GM23338 (cell line): Measurements from ENCODE around the gene SH3D19. TPM values are rescaled to one million over a fixed set of nuclear protein-coding genes. Genes with fewer than 3 reads are reported as not detected.
"Not testable (repeated sequence)": the region's sequence is repeated elsewhere in the genome, so short reads cannot be mapped to it uniquely, and the experiment has no call there.

Source experiments
- ATAC-seq: fragments of 200-7000 bp; cut with Tn5 transposase; 3 replicates; pipeline ENCODE4 v1.9.1; 2020
- DNase-seq: peaks from one replicate; pipeline ENCODE4 v3.0.0-alpha.2; 2015; ENCODE audit warnings: low spot score
- H2AFZ ChIP-seq: fragments of 200-600 bp; sonication (generic); 2 replicates; pipeline ENCODE4 v1.8.0; 2016; ENCODE audit warnings: antibody characterized with exemption, mild to moderate bottlenecking, moderate library complexity
- H3F3A ChIP-seq: fragments of 200-600 bp; sonication (generic); replicated peaks from 2 replicates; pipeline ENCODE4 v1.8.0; 2017; ENCODE audit warnings: antibody characterized with exemption, mixed run types, low read depth
- H3K27ac ChIP-seq: fragments of 200-600 bp; sonication (generic); 2 replicates; pipeline ENCODE4 v1.6.1; 2016; ENCODE audit warnings: low read depth
- H3K27me3 ChIP-seq: fragments of 200-600 bp; sonication (generic); 2 replicates; pipeline ENCODE4 v1.8.0; 2016; ENCODE audit warnings: mild to moderate bottlenecking, mixed run types, moderate library complexity; ENCODE audit not compliant: insufficient read depth
- H3K36me3 ChIP-seq: fragments of 200-600 bp; sonication (generic); 2 replicates; pipeline ENCODE4 v1.8.0; 2016; ENCODE audit warnings: mild to moderate bottlenecking; ENCODE audit not compliant: insufficient read depth
- H3K4me1 ChIP-seq: fragments of 200-600 bp; sonication (generic); 2 replicates; pipeline ENCODE4 v1.8.0; 2016; ENCODE audit warnings: mild to moderate bottlenecking, moderate library complexity; ENCODE audit not compliant: insufficient read depth
- H3K4me2 ChIP-seq: fragments of 200-600 bp; sonication (generic); 2 replicates; pipeline ENCODE4 v1.7.1; 2017; ENCODE audit warnings: mixed run types
- H3K4me3 ChIP-seq: fragments of 200-600 bp; sonication (generic); 2 replicates; pipeline ENCODE4 v1.6.1; 2016; ENCODE audit warnings: mixed run types
- H3K79me2 ChIP-seq: fragments of 200-600 bp; sonication (generic); replicated peaks from 2 replicates; pipeline ENCODE4 v1.8.0; 2017; ENCODE audit warnings: mild to moderate bottlenecking; ENCODE audit not compliant: insufficient read depth
- H3K9me2 ChIP-seq: fragments of 200-600 bp; sonication (generic); 2 replicates; pipeline ENCODE4 v1.8.0; 2017; ENCODE audit not compliant: insufficient read depth
- H4K20me1 ChIP-seq: fragments of 200-600 bp; sonication (generic); replicated peaks from 2 replicates; pipeline ENCODE4 v1.8.0; 2017; ENCODE audit warnings: mild to moderate bottlenecking; ENCODE audit not compliant: insufficient read depth
- H3K27ac Mint-ChIP-seq: 2 replicates; pipeline ENCODE4 v1.8.0; 2020; ENCODE audit warnings: inconsistent platforms, mild to moderate bottlenecking, moderate library complexity, mixed read lengths
- H3K27me3 Mint-ChIP-seq: 3 replicates; pipeline ENCODE4 v1.8.0; 2022; ENCODE audit warnings: low read depth, mild to moderate bottlenecking, moderate library complexity, mixed read lengths, inconsistent platforms; ENCODE audit not compliant: insufficient read depth, poor library complexity
- H3K36me3 Mint-ChIP-seq: 3 replicates; pipeline ENCODE4 v1.8.0; 2021; ENCODE audit warnings: low read depth, mild to moderate bottlenecking, inconsistent platforms, moderate library complexity, mixed read lengths
- H3K4me1 Mint-ChIP-seq: 3 replicates; pipeline ENCODE4 v1.8.0; 2020; ENCODE audit warnings: mild to moderate bottlenecking, inconsistent platforms, mixed read lengths
- H3K4me3 Mint-ChIP-seq: 3 replicates; pipeline ENCODE4 v1.8.0; 2021; ENCODE audit warnings: moderate library complexity, mild to moderate bottlenecking, inconsistent platforms, mixed read lengths
- H3K9me3 Mint-ChIP-seq: 3 replicates; pipeline ENCODE4 v1.8.0; 2020; ENCODE audit warnings: moderate library complexity, mild to moderate bottlenecking, inconsistent platforms, mixed read lengths
- CREB1 ChIP-seq: fragments of 250-450 bp; sonication (Bioruptor Pico); IDR thresholded peaks from 2 replicates; pipeline ENCODE4 v1.5.0; 2020; ENCODE audit warnings: low read depth, mild to moderate bottlenecking, moderate library complexity
- ETS1 ChIP-seq: IDR thresholded peaks from 2 replicates; pipeline ENCODE4 v1.6.1; 2016; ENCODE audit warnings: antibody characterized with exemption
- EZH2 ChIP-seq: fragments of 200-600 bp; sonication (generic); IDR thresholded peaks from one replicate; pipeline ENCODE4 v1.8.0; 2017; ENCODE audit warnings: antibody characterized with exemption, mild to moderate bottlenecking, low read depth; ENCODE audit not compliant: unreplicated experiment
- NANOG ChIP-seq: IDR thresholded peaks from 2 replicates; pipeline ENCODE4 v1.6.1; 2016; ENCODE audit warnings: antibody characterized with exemption, borderline replicate concordance
- ZNF114 ChIP-seq: fragments of 250-450 bp; sonication (Bioruptor Pico); IDR thresholded peaks from 2 replicates; pipeline ENCODE4 v1.5.0; 2020; ENCODE audit warnings: mild to moderate bottlenecking, moderate library complexity
- polyA plus RNA-seq: library from polyadenylated mRNA; unstranded; fragments of >200 nt; fragmentation: Nextera tagmentation; extraction: Ambion mirVana; gene quantifications from 2 replicates; pipeline ENCODE4 v1.2.1, GENCODE V29; 2016
- total RNA-seq: library from RNA; depleted of rRNA; stranded (reverse); fragments of >200 nt; shearing (Covaris generic); gene quantifications from 2 replicates; pipeline ENCODE4 v1.2.3, GENCODE V29; 2014
- TF ChIP-seq, protein P1 (sequence below): IDR thresholded peaks from one replicate; pipeline ENCODE4 v1.6.1; 2018; ENCODE audit warnings: antibody characterized with exemption; ENCODE audit not compliant: unreplicated experiment

The SH3D19 gene
- total and polyA plus RNA-seq, 2 experiments from 2014 or later = 25.3 to 57.4 TPM

GRCh38 chr4:151238477-151238876 lies 86.9 kb downstream of the SH3D19 start (continued):
- no peak for TF ChIP-seq ETS1

GRCh38 chr4:151236036-151236435 lies 89.4 kb downstream of the SH3D19 start:
- Histone ChIP-seq H3F3A (no peaks in the 10 kb centered on the region), H3K79me2 (peaks cover 42% of the 10 kb centered on the region), H4K20me1 (peaks cover 5% of the 10 kb centered on the region), H3K4me1 (no peaks in the 10 kb centered on the region), H3K4me3 (no peak overlapping the region), H3K4me2 (no peak overlapping the region), H3K36me3 (no peaks in the 10 kb centered on the region), H3K27ac (no peak overlapping the region), H2AFZ (no peak overlapping the region), H3K27me3 (no peaks in the 10 kb centered on the region), H3K9me2 (no peaks in the 10 kb centered on the region)
- Mint-ChIP-seq H3K4me1 (no peaks in the 10 kb centered on the region), H3K9me3 (peaks cover 8% of the 10 kb centered on the region; the same call in 2 of the 3 replicates), H3K36me3 (peaks cover 21% of the 10 kb centered on the region), H3K4me3 (no peak overlapping the region), H3K27me3 (peaks cover 3% of the 10 kb centered on the region), H3K27ac (no peak overlapping the region)
- no peak for DNase-seq
- ATAC-seq = no peak
- TF ChIP-seq, protein P1, sequence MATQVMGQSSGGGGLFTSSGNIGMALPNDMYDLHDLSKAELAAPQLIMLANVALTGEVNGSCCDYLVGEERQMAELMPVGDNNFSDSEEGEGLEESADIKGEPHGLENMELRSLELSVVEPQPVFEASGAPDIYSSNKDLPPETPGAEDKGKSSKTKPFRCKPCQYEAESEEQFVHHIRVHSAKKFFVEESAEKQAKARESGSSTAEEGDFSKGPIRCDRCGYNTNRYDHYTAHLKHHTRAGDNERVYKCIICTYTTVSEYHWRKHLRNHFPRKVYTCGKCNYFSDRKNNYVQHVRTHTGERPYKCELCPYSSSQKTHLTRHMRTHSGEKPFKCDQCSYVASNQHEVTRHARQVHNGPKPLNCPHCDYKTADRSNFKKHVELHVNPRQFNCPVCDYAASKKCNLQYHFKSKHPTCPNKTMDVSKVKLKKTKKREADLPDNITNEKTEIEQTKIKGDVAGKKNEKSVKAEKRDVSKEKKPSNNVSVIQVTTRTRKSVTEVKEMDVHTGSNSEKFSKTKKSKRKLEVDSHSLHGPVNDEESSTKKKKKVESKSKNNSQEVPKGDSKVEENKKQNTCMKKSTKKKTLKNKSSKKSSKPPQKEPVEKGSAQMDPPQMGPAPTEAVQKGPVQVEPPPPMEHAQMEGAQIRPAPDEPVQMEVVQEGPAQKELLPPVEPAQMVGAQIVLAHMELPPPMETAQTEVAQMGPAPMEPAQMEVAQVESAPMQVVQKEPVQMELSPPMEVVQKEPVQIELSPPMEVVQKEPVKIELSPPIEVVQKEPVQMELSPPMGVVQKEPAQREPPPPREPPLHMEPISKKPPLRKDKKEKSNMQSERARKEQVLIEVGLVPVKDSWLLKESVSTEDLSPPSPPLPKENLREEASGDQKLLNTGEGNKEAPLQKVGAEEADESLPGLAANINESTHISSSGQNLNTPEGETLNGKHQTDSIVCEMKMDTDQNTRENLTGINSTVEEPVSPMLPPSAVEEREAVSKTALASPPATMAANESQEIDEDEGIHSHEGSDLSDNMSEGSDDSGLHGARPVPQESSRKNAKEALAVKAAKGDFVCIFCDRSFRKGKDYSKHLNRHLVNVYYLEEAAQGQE = no peak

GRCh38 chr4:151235373-151235772 lies 90.0 kb downstream of the SH3D19 start:
- ATAC-seq, H3K27me3 ChIP-seq, H3K4me3 Mint-ChIP-seq: not testable (repeated sequence)

GRCh38 chr4:151233600-151233999 lies 91.8 kb downstream of the SH3D19 start:
- ATAC-seq (no peak), DNase-seq (no peak)
- Histone ChIP-seq H3K79me2 (peaks cover 25% of the 10 kb centered on the region), H3K27ac (no peak overlapping the region), H3K4me1 (no peaks in the 10 kb centered on the region), H3K9me2 (no peaks in the 10 kb centered on the region), H3K4me3 (no peak overlapping the region), H3K27me3 (no peaks in the 10 kb centered on the region), H4K20me1 (peaks cover 5% of the 10 kb centered on the region; the same call in 1 of the 2 replicates), H3K36me3 (no peaks in the 10 kb centered on the region), H2AFZ (no peak overlapping the region), H3F3A (no peaks in the 10 kb centered on the region), H3K4me2 (no peak overlapping the region)
- Mint-ChIP-seq H3K27ac (no peak overlapping the region), H3K4me1 (no peaks in the 10 kb centered on the region), H3K9me3 (peaks cover 8% of the 10 kb centered on the region; the same call in 2 of the 3 replicates), H3K27me3 (peaks cover 3% of the 10 kb centered on the region), H3K4me3 (no peak overlapping the region), H3K36me3 (peaks cover 25% of the 10 kb centered on the region)
- no peak for TF ChIP-seq ETS1
- TF ChIP-seq CREB1 = no peak
- TF ChIP-seq, protein P1 = no peak
- TF ChIP-seq NANOG = no peak
- TF ChIP-seq ZNF114 (CRISPR knock-in tag) = no peak
- TF ChIP-seq EZH2 = no peak

More at GRCh38 chr4:151235373-151235772, 90.0 kb downstream of the SH3D19 start:
- H3K27ac ChIP-seq, H3F3A ChIP-seq, H3K4me1 ChIP-seq, H2AFZ ChIP-seq, H3K9me3 Mint-ChIP-seq, H4K20me1 ChIP-seq, H3K4me2 ChIP-seq, H3K4me3 ChIP-seq, H3K4me1 Mint-ChIP-seq, H3K36me3 ChIP-seq, DNase-seq, H3K27me3 Mint-ChIP-seq, H3K27ac Mint-ChIP-seq, H3K9me2 ChIP-seq: not testable (repeated sequence)
- peaks cover 39% of the 10 kb centered on the region for H3K79me2 ChIP-seq
- peaks cover 21% of the 10 kb centered on the region for H3K36me3 Mint-ChIP-seq
